ENCODE data around the gene RFT1.

RFT1 gene

GRCh38 chr3:53049987-53050386 lies 80.2 kb downstream of the RFT1 start:
- H3K4me1 ChIP-seq (ENCODE audit: control insufficient read depth, insufficient read depth, low read length): no peaks in the 10 kb centered on the region
- no peaks in the 10 kb centered on the region for H3K9me3 ChIP-seq (ENCODE audit: control insufficient read depth, insufficient read depth, low read depth, low read length)
- no peak overlapping the region for H3K27ac ChIP-seq (ENCODE audit: low read depth, low read length)
- H3K27me3 ChIP-seq (ENCODE audit: control insufficient read depth, insufficient read depth, low read length): peaks cover 26% of the 10 kb centered on the region
- no peaks in the 10 kb centered on the region for H3K36me3 ChIP-seq (ENCODE audit: control insufficient read depth, insufficient read depth, low read length)
- H3K9ac ChIP-seq (ENCODE audit: low read length): no peak overlapping the region
- no peak overlapping the region for H3K4me3 ChIP-seq (ENCODE audit: low read depth, low read length)

DNA sequence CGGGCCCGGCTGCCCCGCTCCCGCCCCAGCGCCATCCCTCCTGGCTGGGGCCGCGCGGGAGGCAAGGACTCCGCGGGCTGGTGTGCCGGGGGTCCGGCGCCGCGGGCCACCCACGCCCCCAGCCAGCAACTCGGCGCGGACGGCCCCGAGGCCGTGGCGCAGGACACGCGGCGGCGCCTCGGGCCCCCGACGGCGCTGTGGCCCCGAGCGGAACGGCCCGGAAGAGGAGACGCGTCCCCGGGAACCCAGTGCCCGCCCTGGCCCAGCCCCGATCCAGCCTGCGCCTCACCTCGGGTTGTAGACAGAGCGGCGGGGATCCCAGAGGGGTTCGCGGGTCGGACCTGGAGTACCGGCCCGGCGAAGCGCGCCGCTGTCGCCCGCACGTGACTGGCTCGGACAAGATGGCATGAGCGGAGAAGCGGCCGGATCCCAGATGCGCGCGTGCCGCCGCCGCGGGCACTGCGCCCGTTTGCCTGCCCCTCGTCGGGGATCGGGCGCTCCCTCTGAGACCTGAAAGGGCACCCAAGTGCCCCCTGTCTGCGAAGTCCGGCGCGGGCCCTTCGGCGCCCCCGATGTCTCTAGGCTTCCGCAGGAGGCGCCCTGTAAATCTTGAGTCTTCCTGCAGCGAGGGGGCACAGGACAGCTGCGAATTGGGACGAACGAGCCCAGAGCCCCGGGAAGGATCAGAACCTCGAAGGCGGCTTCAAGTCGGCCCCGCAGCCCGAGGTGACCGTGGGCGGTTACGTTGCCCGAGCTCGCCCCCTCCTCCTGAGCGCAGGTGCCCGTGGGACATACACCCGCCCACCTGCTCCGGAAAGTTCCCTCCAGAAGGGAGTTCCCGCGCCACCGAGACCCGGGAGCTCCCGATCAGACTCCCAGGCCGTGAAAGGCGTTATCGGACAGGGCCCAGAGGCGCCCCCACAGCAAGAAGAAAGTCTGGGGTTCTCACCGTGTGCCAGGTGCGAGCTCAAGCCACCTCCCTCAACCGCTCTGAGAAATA lies 83.8 kb downstream of the RFT1 start:
- Histone ChIP-seq H3K9me3 (ENCODE audit: control insufficient read depth, insufficient read depth, low read depth, low read length) (no peaks in the 10 kb centered on the region), H3K4me3 (ENCODE audit: low read depth, low read length) (peak overlapping the region; percentile 79), H3K9ac (ENCODE audit: low read length) (peak overlapping the region; percentile 38), H3K4me1 (ENCODE audit: control insufficient read depth, insufficient read depth, low read length) (peaks cover 6% of the 10 kb centered on the region; the same call in 1 of the 2 replicates), H3K36me3 (ENCODE audit: control insufficient read depth, insufficient read depth, low read length) (no peaks in the 10 kb centered on the region), H3K27me3 (ENCODE audit: control insufficient read depth, insufficient read depth, low read length) (peaks cover 44% of the 10 kb centered on the region), H3K27ac (ENCODE audit: low read depth, low read length) (no peak overlapping the region)

DNA sequence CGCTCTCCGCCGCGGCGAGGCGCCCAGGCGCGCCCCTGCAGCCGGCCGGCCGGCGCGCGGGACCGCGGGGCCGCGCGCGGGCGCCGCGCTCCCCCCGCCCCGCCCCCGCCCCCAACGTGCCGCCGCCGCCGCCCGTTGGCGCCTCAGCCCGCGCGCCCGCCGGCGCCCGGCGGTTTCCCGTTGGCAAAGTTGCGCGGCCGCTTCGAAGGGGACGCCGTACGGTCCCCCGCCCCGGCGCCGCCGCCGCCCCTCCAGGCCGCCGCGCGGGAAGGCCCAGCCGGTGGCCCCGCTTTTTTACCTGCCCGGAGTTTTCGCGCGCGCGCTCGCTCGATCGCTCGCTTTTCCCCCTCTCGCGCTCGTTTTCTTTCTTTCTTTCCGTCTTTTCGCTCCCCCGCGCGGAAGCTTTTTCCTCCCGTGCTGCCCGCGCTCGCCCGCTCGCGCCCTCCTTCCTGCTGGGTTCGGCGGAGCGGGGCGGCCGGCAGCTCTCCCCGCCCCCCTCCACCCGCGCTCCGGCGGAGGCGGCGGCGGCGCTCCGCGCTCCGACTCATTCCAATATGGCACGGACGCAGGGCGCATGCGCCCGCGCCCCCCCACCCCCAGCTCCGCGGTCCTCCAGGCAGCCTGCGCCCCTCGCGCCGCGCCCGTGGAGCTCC lies 84.6 kb downstream of the RFT1 start, which contains the start of gene SFMBT1:
Gene SFMBT1, minus strand, starts transcription at position 556 of the 653 bp plus-strand sequence. CDS start 76,945 bp downstream, outside the sequence.
- peak within 1 kb of the TSS; percentile 68 for H3K9ac ChIP-seq (ENCODE audit: low read length)
- peaks cover 6% of the 10 kb centered on the region; the same call in 1 of the 2 replicates for H3K4me1 ChIP-seq (ENCODE audit: control insufficient read depth, insufficient read depth, low read length)
- peaks cover 44% of the 10 kb centered on the region for H3K27me3 ChIP-seq (ENCODE audit: control insufficient read depth, insufficient read depth, low read length)
- H3K9me3 ChIP-seq (ENCODE audit: control insufficient read depth, insufficient read depth, low read depth, low read length): no peaks in the 10 kb centered on the region
- no peaks in the 10 kb centered on the region for H3K36me3 ChIP-seq (ENCODE audit: control insufficient read depth, insufficient read depth, low read length)
- peak within 1 kb of the TSS; percentile 75; the same call in 1 of the 2 replicates for H3K27ac ChIP-seq (ENCODE audit: low read depth, low read length)
- peak within 1 kb of the TSS; percentile 79 for H3K4me3 ChIP-seq (ENCODE audit: low read depth, low read length)

- Histone ChIP-seq H3K27me3 (ENCODE audit: control insufficient read depth, insufficient read depth, low read length) (peaks cover 44% of the 10 kb centered on the region), H3K27ac (ENCODE audit: low read depth, low read length) (no peak overlapping the region), H3K4me3 (ENCODE audit: low read depth, low read length) (peak overlapping the region; percentile 65), H3K4me1 (ENCODE audit: control insufficient read depth, insufficient read depth, low read length) (peaks cover 6% of the 10 kb centered on the region; the same call in 1 of the 2 replicates), H3K36me3 (ENCODE audit: control insufficient read depth, insufficient read depth, low read length) (no peaks in the 10 kb centered on the region), H3K9me3 (ENCODE audit: control insufficient read depth, insufficient read depth, low read depth, low read length) (no peaks in the 10 kb centered on the region), H3K9ac (ENCODE audit: low read length) (peak overlapping the region; percentile 46)
Observed at GRCh38 chr3:53044711-53045517, 85.3 kb downstream of the RFT1 start.

DNA sequence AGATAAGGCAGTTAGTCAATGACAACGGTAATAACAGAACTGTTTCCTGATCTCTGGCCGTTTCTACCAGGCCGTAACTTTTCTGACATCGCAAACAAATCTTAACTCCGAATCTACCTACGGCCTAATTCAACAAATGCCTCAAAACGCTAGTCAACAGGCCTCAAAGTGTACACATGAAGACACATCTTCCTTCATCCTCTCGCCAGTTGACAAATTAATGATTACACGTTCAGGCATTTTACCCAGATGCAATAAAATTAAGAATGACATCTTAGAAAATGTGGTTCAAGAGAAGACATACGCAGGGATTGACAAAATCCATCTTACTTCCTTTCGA lies 85.9 kb downstream of the RFT1 start:
- Histone ChIP-seq H3K4me1 (ENCODE audit: control insufficient read depth, insufficient read depth, low read length) (peaks cover 6% of the 10 kb centered on the region; the same call in 1 of the 2 replicates), H3K4me3 (ENCODE audit: low read depth, low read length) (peak overlapping the region; percentile 65), H3K27ac (ENCODE audit: low read depth, low read length) (no peak overlapping the region), H3K36me3 (ENCODE audit: control insufficient read depth, insufficient read depth, low read length) (no peaks in the 10 kb centered on the region), H3K9ac (ENCODE audit: low read length) (no peak overlapping the region), H3K9me3 (ENCODE audit: control insufficient read depth, insufficient read depth, low read depth, low read length) (no peaks in the 10 kb centered on the region), H3K27me3 (ENCODE audit: control insufficient read depth, insufficient read depth, low read length) (peaks cover 44% of the 10 kb centered on the region)

GRCh38 chr3:53043738-53044137 lies 86.5 kb downstream of the RFT1 start:
- no peak overlapping the region for H3K9ac ChIP-seq (ENCODE audit: low read length)
- H3K4me3 ChIP-seq (ENCODE audit: low read depth, low read length): no peak overlapping the region
- H3K4me1 ChIP-seq (ENCODE audit: control insufficient read depth, insufficient read depth, low read length): peaks cover 6% of the 10 kb centered on the region; the same call in 1 of the 2 replicates
- H3K9me3 ChIP-seq (ENCODE audit: control insufficient read depth, insufficient read depth, low read depth, low read length): no peaks in the 10 kb centered on the region
- no peak overlapping the region for H3K27ac ChIP-seq (ENCODE audit: low read depth, low read length)
- no peaks in the 10 kb centered on the region for H3K36me3 ChIP-seq (ENCODE audit: control insufficient read depth, insufficient read depth, low read length)
- peaks cover 42% of the 10 kb centered on the region for H3K27me3 ChIP-seq (ENCODE audit: control insufficient read depth, insufficient read depth, low read length)

DNA sequence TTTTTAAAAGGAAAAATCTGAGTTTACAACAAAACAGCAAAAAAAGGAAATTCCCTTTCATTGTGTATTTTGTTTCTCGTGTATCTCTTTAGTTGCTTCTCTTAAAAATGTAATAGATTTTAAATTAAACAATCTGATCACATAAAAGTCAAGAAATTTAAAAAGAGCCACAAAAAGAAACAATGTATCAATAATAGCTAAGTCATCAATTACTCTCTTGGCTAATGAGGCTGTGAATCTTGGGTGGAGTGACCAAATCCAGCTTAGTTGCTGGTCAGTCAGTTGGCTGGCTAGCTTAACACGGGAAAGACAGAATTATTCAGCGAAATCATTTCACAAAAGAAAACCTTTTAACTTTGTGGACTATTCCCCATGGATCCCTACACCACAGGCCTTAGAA lies 87.6 kb downstream of the RFT1 start:
- Histone ChIP-seq H3K4me3 (ENCODE audit: low read depth, low read length) (no peak overlapping the region), H3K9me3 (ENCODE audit: control insufficient read depth, insufficient read depth, low read depth, low read length) (no peaks in the 10 kb centered on the region), H3K36me3 (ENCODE audit: control insufficient read depth, insufficient read depth, low read length) (no peaks in the 10 kb centered on the region), H3K27me3 (ENCODE audit: control insufficient read depth, insufficient read depth, low read length) (peaks cover 35% of the 10 kb centered on the region), H3K4me1 (ENCODE audit: control insufficient read depth, insufficient read depth, low read length) (peaks cover 6% of the 10 kb centered on the region; the same call in 1 of the 2 replicates), H3K27ac (ENCODE audit: low read depth, low read length) (no peak overlapping the region), H3K9ac (ENCODE audit: low read length) (no peak overlapping the region)

GRCh38 chr3:53040351-53040820 lies 89.8 kb downstream of the RFT1 start:
- Histone ChIP-seq H3K27ac (ENCODE audit: low read depth, low read length) (no peak overlapping the region), H3K36me3 (ENCODE audit: control insufficient read depth, insufficient read depth, low read length) (no peaks in the 10 kb centered on the region), H3K4me1 (ENCODE audit: control insufficient read depth, insufficient read depth, low read length) (peaks cover 6% of the 10 kb centered on the region; the same call in 1 of the 2 replicates), H3K27me3 (ENCODE audit: control insufficient read depth, insufficient read depth, low read length) (peaks cover 18% of the 10 kb centered on the region), H3K9me3 (ENCODE audit: control insufficient read depth, insufficient read depth, low read depth, low read length) (no peaks in the 10 kb centered on the region), H3K9ac (ENCODE audit: low read length) (no peak overlapping the region), H3K4me3 (ENCODE audit: low read depth, low read length) (no peak overlapping the region)

- Histone ChIP-seq H3K4me1 (ENCODE audit: control insufficient read depth, insufficient read depth, low read length) (peaks cover 6% of the 10 kb centered on the region; the same call in 1 of the 2 replicates), H3K27me3 (ENCODE audit: control insufficient read depth, insufficient read depth, low read length) (peaks cover 12% of the 10 kb centered on the region), H3K4me3 (ENCODE audit: low read depth, low read length) (no peak overlapping the region), H3K27ac (ENCODE audit: low read depth, low read length) (no peak overlapping the region), H3K36me3 (ENCODE audit: control insufficient read depth, insufficient read depth, low read length) (no peaks in the 10 kb centered on the region), H3K9me3 (ENCODE audit: control insufficient read depth, insufficient read depth, low read depth, low read length) (no peaks in the 10 kb centered on the region), H3K9ac (ENCODE audit: low read length) (no peak overlapping the region)
Observed at GRCh38 chr3:53039376-53039752, 90.9 kb downstream of the RFT1 start.

DNA sequence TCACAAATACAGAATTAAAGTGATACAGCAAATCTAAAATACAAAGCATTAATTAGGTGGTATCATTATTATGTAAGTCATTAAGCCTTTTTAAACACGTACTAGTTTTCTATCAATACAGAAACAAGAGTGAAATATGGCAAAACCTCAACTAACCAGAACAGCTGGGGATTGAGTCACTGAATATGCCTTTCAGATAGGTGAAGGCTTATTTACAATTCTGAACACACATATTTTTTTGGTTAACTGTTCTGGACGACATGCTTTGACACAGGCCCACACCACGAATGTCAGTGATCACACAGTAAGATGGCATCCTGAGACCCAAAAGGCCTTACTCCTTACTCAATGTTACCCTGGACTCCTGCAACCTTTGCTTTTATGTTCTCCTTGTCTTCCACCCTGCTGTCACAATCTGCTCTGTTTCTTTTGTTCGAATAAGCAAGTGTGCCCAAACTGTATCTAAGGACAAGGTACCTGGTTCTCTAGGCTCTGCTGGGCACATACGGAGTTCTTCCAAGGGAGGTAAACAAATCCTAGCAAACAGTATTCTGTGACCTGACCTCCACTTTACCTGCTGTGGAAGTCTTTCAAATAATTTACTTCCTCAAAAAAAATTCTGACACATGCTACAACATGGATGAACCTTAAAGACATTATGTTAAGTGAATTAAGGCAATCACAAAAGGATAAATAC lies 91.4 kb downstream of the RFT1 start:
- no peak overlapping the region for H3K27ac ChIP-seq (ENCODE audit: low read depth, low read length)
- H3K4me3 ChIP-seq (ENCODE audit: low read depth, low read length): no peak overlapping the region
- peaks cover 6% of the 10 kb centered on the region; the same call in 1 of the 2 replicates for H3K4me1 ChIP-seq (ENCODE audit: control insufficient read depth, insufficient read depth, low read length)
- no peak overlapping the region for H3K9ac ChIP-seq (ENCODE audit: low read length)
- no peaks in the 10 kb centered on the region for H3K9me3 ChIP-seq (ENCODE audit: control insufficient read depth, insufficient read depth, low read depth, low read length)
- no peaks in the 10 kb centered on the region for H3K36me3 ChIP-seq (ENCODE audit: control insufficient read depth, insufficient read depth, low read length)
- H3K27me3 ChIP-seq (ENCODE audit: control insufficient read depth, insufficient read depth, low read length): peaks cover 7% of the 10 kb centered on the region

All from HUES6 (cell line).